GM19455 (cell line): ENCODE results near the gene TRIP12.
"Not testable (repeated sequence)": the region's sequence is repeated elsewhere in the genome, so short reads cannot be mapped to it uniquely, and the experiment has no call there.

Source experiments
- ATAC-seq: cut with Tn5 transposase; IDR thresholded peaks from one replicate; pipeline ENCODE4 v1.9.1; 2021; ENCODE audit not compliant: unreplicated experiment

Gene TRIP12

GRCh38 chr2:229879191-229879950 is 42.4 kb downstream of the TRIP12 start:
- no peak for ATAC-seq

GRCh38 chr2:229875549-229875948 is 46.3 kb downstream of the TRIP12 start:
- ATAC-seq: no peak

GRCh38 chr2:229874647-229875046 is 47.2 kb downstream of the TRIP12 start:
- ATAC-seq: no peak

GRCh38 chr2:229873123-229873581 is 48.7 kb downstream of the TRIP12 start:
- peak; percentile 55 for ATAC-seq

- no peak for ATAC-seq
These were observed 50.7 kb downstream of the TRIP12 start for GRCh38 chr2:229870903-229871656.

- ATAC-seq: no peak
These were observed 52.6 kb downstream of the TRIP12 start for GRCh38 chr2:229869226-229869625.

GRCh38 chr2:229868794-229869193 is 53.0 kb downstream of the TRIP12 start:
- ATAC-seq: no peak

- no peak for ATAC-seq
These were observed 56.8 kb downstream of the TRIP12 start for GRCh38 chr2:229865033-229865432.

GRCh38 chr2:229861431-229861830 is 60.4 kb downstream of the TRIP12 start:
- no peak for ATAC-seq

GRCh38 chr2:229860334-229860733 is 61.5 kb downstream of the TRIP12 start:
- ATAC-seq: no peak

- no peak for ATAC-seq
These were observed 63.5 kb downstream of the TRIP12 start for GRCh38 chr2:229858351-229858750.

GRCh38 chr2:229857634-229858033 is 64.2 kb downstream of the TRIP12 start:
- no peak for ATAC-seq

GRCh38 chr2:229856413-229856812 is 65.4 kb downstream of the TRIP12 start:
- ATAC-seq: peak; percentile 78

GRCh38 chr2:229855116-229855515 is 66.7 kb downstream of the TRIP12 start:
- no peak for ATAC-seq

- peak; percentile 64 for ATAC-seq
These were observed 69.2 kb downstream of the TRIP12 start for GRCh38 chr2:229852565-229852964.

- ATAC-seq: no peak
These were observed 69.9 kb downstream of the TRIP12 start for GRCh38 chr2:229851870-229852269.

- not testable (repeated sequence) for ATAC-seq
These were observed 71.2 kb downstream of the TRIP12 start for GRCh38 chr2:229850355-229851275.

- ATAC-seq: no peak
These were observed 72.7 kb downstream of the TRIP12 start for GRCh38 chr2:229849073-229849472.

GRCh38 chr2:229843613-229844012 is 78.2 kb downstream of the TRIP12 start:
- no peak for ATAC-seq

- ATAC-seq: no peak
These were observed 83.1 kb downstream of the TRIP12 start for GRCh38 chr2:229838729-229839128.

- ATAC-seq: no peak
These were observed 85.0 kb downstream of the TRIP12 start for GRCh38 chr2:229836847-229837246.
